Progenitor cell of endocrine pancreas (in vitro differentiated cells): ENCODE data around the gene CNNM2. TPM values are rescaled to one million over a fixed set of nuclear protein-coding genes. Genes with fewer than 3 reads are reported as not detected.
"Not testable (repeated sequence)": the region's sequence is repeated elsewhere in the genome, so short reads cannot be mapped to it uniquely, and the experiment has no call there.

Experiments used
- DNase-seq: peaks from one replicate; pipeline ENCODE4 v3.0.0; 2021; ENCODE audit warnings: low spot score; ENCODE audit not compliant: unreplicated experiment
- H3K27ac Mint-ChIP-seq: 2 replicates; pipeline ENCODE4 v1.8.0; 2021; ENCODE audit warnings: mild to moderate bottlenecking, moderate library complexity, mixed read lengths
- H3K27me3 Mint-ChIP-seq: 2 replicates; pipeline ENCODE4 v1.8.0; 2021; ENCODE audit warnings: mixed read lengths
- H3K36me3 Mint-ChIP-seq: 2 replicates; pipeline ENCODE4 v1.8.0; 2022; ENCODE audit warnings: mixed read lengths; ENCODE audit not compliant: insufficient read depth
- H3K4me1 Mint-ChIP-seq: 2 replicates; pipeline ENCODE4 v1.8.0; 2021; ENCODE audit warnings: low read depth, mixed read lengths
- H3K4me3 Mint-ChIP-seq: 2 replicates; pipeline ENCODE4 v1.8.0; 2021; ENCODE audit warnings: low read depth, mild to moderate bottlenecking, moderate library complexity, mixed read lengths
- H3K9me3 Mint-ChIP-seq: 2 replicates; pipeline ENCODE4 v1.8.0; 2021; ENCODE audit warnings: low read depth, mixed read lengths
- CTCF ChIP-seq: fragments of 200-600 bp; sonication (generic); IDR thresholded peaks from one replicate; pipeline ENCODE4 v1.5.0; 2021; ENCODE audit warnings: antibody characterized with exemption, mild to moderate bottlenecking; ENCODE audit not compliant: unreplicated experiment
- total RNA-seq: library from RNA; stranded (reverse); gene quantifications from 2 replicates; pipeline ENCODE4 v1.2.1, GENCODE V29; 2021

The CNNM2 gene
- total RNA-seq, 1 donor from 2014 or later: 14.5 TPM

DNA sequence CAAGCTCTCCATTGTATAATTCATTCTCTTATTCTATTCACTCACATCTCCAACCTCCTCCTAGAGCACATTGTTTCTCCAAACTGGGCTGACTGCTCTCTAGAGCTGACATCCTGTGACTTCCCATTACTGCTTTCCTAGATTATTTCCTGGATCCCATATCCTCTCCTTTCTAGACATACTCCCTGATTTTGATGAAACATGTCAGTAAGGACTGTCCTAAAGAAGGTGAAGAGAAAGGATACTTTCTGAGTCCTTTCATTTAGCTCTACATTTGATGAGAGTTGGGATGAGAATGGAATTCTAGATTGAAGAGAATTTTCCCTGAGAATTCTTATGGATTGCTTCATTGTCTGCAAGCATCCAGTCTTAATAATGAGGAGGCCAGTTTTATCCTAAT is 78.8 kb downstream of the CNNM2 start:
- no peaks in the 10 kb centered on the region for H3K36me3 Mint-ChIP-seq
- no peaks in the 10 kb centered on the region for H3K27me3 Mint-ChIP-seq
- TF ChIP-seq CTCF: no peak
- H3K27ac Mint-ChIP-seq: peak overlapping the region; percentile 9
- no peaks in the 10 kb centered on the region for H3K9me3 Mint-ChIP-seq
- no peak for DNase-seq
- H3K4me1 Mint-ChIP-seq: peaks cover 12% of the 10 kb centered on the region
- no peak overlapping the region for H3K4me3 Mint-ChIP-seq

GRCh38 chr10:102997998-102998397 is 79.9 kb downstream of the CNNM2 start:
- no peak for TF ChIP-seq CTCF
- H3K4me1 Mint-ChIP-seq: peaks cover 12% of the 10 kb centered on the region
- no peaks in the 10 kb centered on the region for H3K9me3 Mint-ChIP-seq
- no peak overlapping the region for H3K4me3 Mint-ChIP-seq
- H3K27me3 Mint-ChIP-seq: no peaks in the 10 kb centered on the region
- no peak for DNase-seq
- no peak overlapping the region for H3K27ac Mint-ChIP-seq
- no peaks in the 10 kb centered on the region for H3K36me3 Mint-ChIP-seq

DNA sequence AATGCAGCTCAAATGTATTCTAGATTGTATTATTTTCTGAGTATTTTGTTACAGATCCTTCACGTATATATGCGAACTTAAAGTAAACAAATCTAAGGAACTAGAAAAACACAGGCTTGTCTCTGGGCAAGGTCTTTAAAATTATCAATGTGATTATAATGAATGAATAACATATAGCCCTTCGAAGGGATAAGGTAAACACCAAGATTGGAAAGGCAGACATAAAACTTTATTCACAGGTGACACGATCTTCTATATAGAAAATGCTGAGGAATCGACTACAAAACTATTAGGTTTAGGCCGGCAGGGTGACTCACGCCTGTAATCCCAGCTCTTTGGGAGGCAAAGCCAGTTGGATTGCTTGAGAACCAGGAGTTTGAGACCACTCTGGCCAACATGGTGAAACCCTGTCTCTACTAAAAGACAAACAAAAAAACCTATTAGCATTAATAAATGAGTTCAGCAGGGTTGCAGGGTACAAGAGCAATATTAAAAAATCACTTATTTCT is 80.4 kb downstream of the CNNM2 start:
- no peak for DNase-seq
- H3K36me3 Mint-ChIP-seq: no peaks in the 10 kb centered on the region
- peak overlapping the region; percentile 27 for H3K27ac Mint-ChIP-seq
- peaks cover 12% of the 10 kb centered on the region for H3K4me1 Mint-ChIP-seq
- H3K4me3 Mint-ChIP-seq: no peak overlapping the region
- no peaks in the 10 kb centered on the region for H3K27me3 Mint-ChIP-seq
- H3K9me3 Mint-ChIP-seq: no peaks in the 10 kb centered on the region
- TF ChIP-seq CTCF: no peak

DNA sequence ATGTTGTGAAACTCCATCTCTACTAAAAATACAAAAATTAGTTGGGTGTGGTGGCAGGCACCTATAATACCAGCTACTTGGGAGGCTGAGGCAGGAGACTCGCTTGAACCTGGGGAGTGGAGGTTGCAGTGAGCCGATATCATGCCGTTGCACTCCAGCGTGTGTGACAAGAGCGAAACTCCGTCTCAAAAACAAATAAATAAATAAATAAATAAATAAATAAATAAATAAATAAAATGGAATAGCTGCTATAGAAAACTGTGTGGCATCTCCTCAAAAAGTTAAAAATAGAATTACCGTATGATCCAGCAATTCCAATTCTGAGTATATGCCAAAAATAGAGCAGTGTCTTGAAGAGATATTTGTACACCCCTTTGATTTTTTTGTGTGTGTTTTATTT is 82.0 kb downstream of the CNNM2 start:
- not testable (repeated sequence) for H3K27ac Mint-ChIP-seq, H3K4me3 Mint-ChIP-seq, DNase-seq, H3K36me3 Mint-ChIP-seq, H3K27me3 Mint-ChIP-seq, H3K9me3 Mint-ChIP-seq
- peaks cover 12% of the 10 kb centered on the region for H3K4me1 Mint-ChIP-seq

GRCh38 chr10:103007017-103007416 is 88.9 kb downstream of the CNNM2 start:
- TF ChIP-seq CTCF: no peak
- no peak overlapping the region for H3K4me3 Mint-ChIP-seq
- H3K27ac Mint-ChIP-seq: no peak overlapping the region
- DNase-seq: no peak
- peaks cover 6% of the 10 kb centered on the region for H3K36me3 Mint-ChIP-seq
- H3K27me3 Mint-ChIP-seq: no peaks in the 10 kb centered on the region
- peaks cover 10% of the 10 kb centered on the region for H3K9me3 Mint-ChIP-seq
- H3K4me1 Mint-ChIP-seq: no peaks in the 10 kb centered on the region

GRCh38 chr10:103013416-103013815 is 95.3 kb downstream of the CNNM2 start:
- H3K36me3 Mint-ChIP-seq: no peaks in the 10 kb centered on the region
- TF ChIP-seq CTCF: no peak
- no peak overlapping the region for H3K27ac Mint-ChIP-seq
- no peak for DNase-seq
- H3K9me3 Mint-ChIP-seq: no peaks in the 10 kb centered on the region
- H3K27me3 Mint-ChIP-seq: no peaks in the 10 kb centered on the region
- H3K4me1 Mint-ChIP-seq: no peaks in the 10 kb centered on the region
- H3K4me3 Mint-ChIP-seq: no peak overlapping the region
